Suprapubic skin (tissue), 4 donors: ENCODE data around the gene PTPRM. TPM values are rescaled to one million over a fixed set of nuclear protein-coding genes. Genes with fewer than 3 reads are reported as not detected.

Source experiments
- DNase-seq, 2 donors: peaks; one replicate each; pipeline ENCODE4 v3.0.0-alpha.2; 2019; ENCODE audit warnings: low spot score in 2 of 2
- H3K27ac ChIP-seq: fragments of 200-600 bp; sonication (generic); one replicate; pipeline ENCODE4 v1.5.1; 2019
- H3K27me3 ChIP-seq: fragments of 200-600 bp; sonication (generic); one replicate; pipeline ENCODE4 v1.5.1; 2019
- H3K36me3 ChIP-seq: fragments of 200-600 bp; sonication (generic); one replicate; pipeline ENCODE4 v1.5.1; 2019
- H3K4me1 ChIP-seq: fragments of 200-600 bp; sonication (generic); one replicate; pipeline ENCODE4 v1.5.1; 2019
- H3K4me3 ChIP-seq: fragments of 200-600 bp; sonication (generic); one replicate; pipeline ENCODE4 v1.5.1; 2019; ENCODE audit warnings: mild to moderate bottlenecking
- H3K9me3 ChIP-seq: fragments of 200-600 bp; sonication (generic); one replicate; pipeline ENCODE4 v1.5.1; 2019
- EP300 ChIP-seq: sonication (generic); formaldehyde crosslinking; IDR thresholded peaks from one replicate; pipeline ENCODE4 v1.6.1; 2017; ENCODE audit warnings: antibody characterized with exemption
- POLR2A ChIP-seq, 2 donors: fragments of 450-650 bp; IDR thresholded peaks; one replicate each; pipeline ENCODE4 v1.6.1; 2017; ENCODE audit warnings: antibody characterized with exemption in 2 of 2, mild to moderate bottlenecking in 2 of 2, moderate library complexity in 2 of 2
- POLR2AphosphoS5 ChIP-seq, 3 donors: sonication (generic); formaldehyde crosslinking; IDR thresholded peaks; one replicate each; pipeline ENCODE4 v1.6.1; 2017; ENCODE audit warnings: antibody characterized with exemption in 3 of 3
- WGBS: methylation state at CpG from one replicate; pipeline ENCODE4 v1.1.5; 2018; 5-methylcytosine and 5-hydroxymethylcytosine counted together
- total RNA-seq, 4 donors: library from RNA; depleted of rRNA; stranded (reverse); fragments of >200 nt; gene quantifications; one replicate each; pipeline ENCODE4 v1.1.0, GENCODE V29; 2016
- TF ChIP-seq, protein P1 (sequence below), 2 donors: fragments of 200-600 bp in 1 of 2; fragments of 450-650 bp in 1 of 2; sonication (generic) in 1 of 2; IDR thresholded peaks; one replicate each; pipeline ENCODE4 v1.5.1; 2016 to 2019; ENCODE audit warnings: antibody characterized with exemption in 2 of 2, mild to moderate bottlenecking in 1 of 2, moderate library complexity in 1 of 2

The PTPRM gene
- total RNA-seq, 4 donors from 2014 or later: 19.8 to 73.7 (median 40.0) TPM

DNA sequence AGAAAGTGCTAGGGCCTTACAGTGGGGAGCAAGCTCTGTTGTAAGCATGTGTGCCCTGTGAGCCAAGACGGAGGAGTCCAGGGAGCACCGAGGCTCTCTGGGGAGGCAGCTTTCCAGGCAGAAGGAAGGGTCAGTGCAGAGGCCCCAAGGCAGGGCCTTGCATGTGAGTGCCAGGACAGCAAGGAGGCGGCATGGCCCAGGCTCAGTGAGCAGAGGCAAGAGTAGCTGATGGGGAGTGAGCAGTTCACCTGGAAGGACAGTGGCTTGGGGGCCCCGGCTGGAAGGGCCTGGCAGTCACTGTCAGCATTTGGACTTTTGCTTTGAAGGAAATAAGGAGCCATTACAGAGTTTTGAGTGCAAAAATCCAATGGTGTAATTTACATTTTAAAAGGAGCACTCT lies 818.3 kb downstream of the PTPRM start:
- no peak overlapping the region for H3K4me3 ChIP-seq
- peaks cover 16% of the 10 kb centered on the region for H3K36me3 ChIP-seq
- no peaks in the 10 kb centered on the region for H3K4me1 ChIP-seq
- no peak for DNase-seq
- 100% methylated on average over 4 of the region's 4 CpGs for WGBS
- no peak for TF ChIP-seq EP300
- TF ChIP-seq POLR2A (IDR thresholded peaks at IDR 0.05): no peak
- TF ChIP-seq, protein P1, sequence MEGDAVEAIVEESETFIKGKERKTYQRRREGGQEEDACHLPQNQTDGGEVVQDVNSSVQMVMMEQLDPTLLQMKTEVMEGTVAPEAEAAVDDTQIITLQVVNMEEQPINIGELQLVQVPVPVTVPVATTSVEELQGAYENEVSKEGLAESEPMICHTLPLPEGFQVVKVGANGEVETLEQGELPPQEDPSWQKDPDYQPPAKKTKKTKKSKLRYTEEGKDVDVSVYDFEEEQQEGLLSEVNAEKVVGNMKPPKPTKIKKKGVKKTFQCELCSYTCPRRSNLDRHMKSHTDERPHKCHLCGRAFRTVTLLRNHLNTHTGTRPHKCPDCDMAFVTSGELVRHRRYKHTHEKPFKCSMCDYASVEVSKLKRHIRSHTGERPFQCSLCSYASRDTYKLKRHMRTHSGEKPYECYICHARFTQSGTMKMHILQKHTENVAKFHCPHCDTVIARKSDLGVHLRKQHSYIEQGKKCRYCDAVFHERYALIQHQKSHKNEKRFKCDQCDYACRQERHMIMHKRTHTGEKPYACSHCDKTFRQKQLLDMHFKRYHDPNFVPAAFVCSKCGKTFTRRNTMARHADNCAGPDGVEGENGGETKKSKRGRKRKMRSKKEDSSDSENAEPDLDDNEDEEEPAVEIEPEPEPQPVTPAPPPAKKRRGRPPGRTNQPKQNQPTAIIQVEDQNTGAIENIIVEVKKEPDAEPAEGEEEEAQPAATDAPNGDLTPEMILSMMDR (IDR thresholded peaks at IDR 0.05): no peak
- TF ChIP-seq POLR2AphosphoS5 (IDR thresholded peaks at IDR 0.05): no peak
- no peaks in the 10 kb centered on the region for H3K9me3 ChIP-seq
- no peaks in the 10 kb centered on the region for H3K27me3 ChIP-seq
- H3K27ac ChIP-seq: no peak overlapping the region

DNA sequence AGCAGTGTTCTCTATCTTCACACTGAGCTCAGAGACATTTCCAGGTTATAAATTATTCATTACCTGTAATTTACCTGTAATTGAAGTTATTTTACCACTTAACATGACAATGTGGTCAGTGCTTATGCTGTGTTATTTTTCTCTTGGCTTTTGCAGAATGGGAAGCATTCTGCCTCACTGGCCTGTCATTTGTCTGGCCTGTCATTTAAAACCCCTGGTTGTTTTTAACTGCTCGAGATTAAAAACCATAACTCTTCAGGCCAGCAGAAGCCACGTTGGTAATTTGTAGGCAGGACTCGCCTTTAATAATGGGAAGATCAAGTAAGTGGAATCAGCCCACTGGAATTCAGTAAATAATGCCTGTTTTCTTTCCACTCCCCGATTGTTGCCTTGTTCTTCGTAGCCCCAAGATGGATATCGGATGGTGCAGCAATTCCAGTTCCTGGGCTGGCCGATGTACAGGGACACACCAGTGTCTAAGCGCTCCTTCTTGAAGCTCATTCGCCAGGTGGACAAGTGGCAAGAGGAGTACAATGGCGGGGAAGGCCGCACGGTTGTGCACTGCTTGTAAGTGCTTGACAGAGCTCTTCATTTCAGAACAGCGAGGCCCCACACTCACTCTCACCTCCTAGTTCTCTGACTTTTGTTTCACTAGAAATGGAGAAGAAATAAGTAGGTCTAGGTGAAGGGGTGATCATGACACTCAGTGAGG lies 819.7 kb downstream of the PTPRM start:
- no peaks in the 10 kb centered on the region for H3K27me3 ChIP-seq
- no peak overlapping the region for H3K4me3 ChIP-seq
- H3K36me3 ChIP-seq: peaks cover 12% of the 10 kb centered on the region
- WGBS: 86% methylated on average over 13 of the region's 13 CpGs
- H3K9me3 ChIP-seq: no peaks in the 10 kb centered on the region
- H3K4me1 ChIP-seq: no peaks in the 10 kb centered on the region
- no peak overlapping the region for H3K27ac ChIP-seq
- TF ChIP-seq POLR2A (IDR thresholded peaks at IDR 0.05) (no peak), POLR2AphosphoS5 (IDR thresholded peaks at IDR 0.05) (no peak), EP300 (no peak)
- TF ChIP-seq, protein P1 (IDR thresholded peaks at IDR 0.05): no peak
- no peak for DNase-seq

DNA sequence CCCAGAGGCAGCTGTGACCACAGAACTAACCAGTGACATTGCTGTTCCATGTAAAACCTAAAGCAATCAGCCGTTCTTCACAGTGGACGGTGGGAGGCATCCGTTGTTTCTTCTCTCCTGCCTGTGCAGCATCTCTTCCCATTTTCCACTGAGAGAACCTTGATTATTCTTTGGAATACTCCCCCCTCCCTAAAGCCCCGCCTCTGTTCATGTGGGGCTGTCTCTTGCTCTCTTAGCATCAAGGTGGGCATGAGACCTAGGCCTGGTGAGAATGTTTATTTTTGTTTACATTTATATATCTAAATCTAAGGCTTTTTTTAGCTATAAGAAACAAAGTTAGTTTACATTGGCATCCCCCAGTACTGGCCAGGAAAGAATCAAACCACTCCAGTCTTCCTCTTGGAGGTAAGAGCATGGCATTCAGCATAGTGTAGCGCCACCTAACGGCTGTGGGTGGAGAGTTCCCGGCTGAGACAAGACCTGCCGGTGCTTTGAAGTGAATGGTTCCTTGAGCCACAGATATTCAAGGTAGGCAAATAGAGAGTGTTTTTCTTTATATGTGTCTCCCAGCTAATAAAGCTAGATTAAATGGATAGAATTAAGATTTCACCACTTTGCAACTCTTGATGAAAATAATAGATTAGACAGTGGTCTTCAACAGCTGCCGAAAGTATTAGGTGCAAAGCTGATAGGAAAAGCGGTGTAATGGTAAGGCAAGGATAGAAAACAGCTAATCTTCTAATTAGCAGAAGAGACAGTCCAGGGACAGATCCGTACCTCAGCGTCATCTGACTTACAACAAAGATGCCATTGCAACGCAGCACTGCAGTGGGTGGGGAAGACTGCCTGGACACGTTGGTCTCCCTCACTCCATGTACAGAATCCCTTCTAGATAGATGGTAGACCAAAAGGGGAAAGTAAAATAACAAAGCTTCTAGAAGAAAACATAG lies 822.5 kb downstream of the PTPRM start:
- WGBS: 70% methylated on average over 14 of the region's 14 CpGs
- Histone ChIP-seq H3K27me3 (no peaks in the 10 kb centered on the region), H3K4me3 (no peak overlapping the region), H3K36me3 (peaks cover 8% of the 10 kb centered on the region), H3K27ac (no peak overlapping the region), H3K9me3 (no peaks in the 10 kb centered on the region), H3K4me1 (no peaks in the 10 kb centered on the region)
- TF ChIP-seq, protein P1 (IDR thresholded peaks at IDR 0.05): peak; percentile 34 to 70
- no peak for TF ChIP-seq POLR2A (IDR thresholded peaks at IDR 0.05)
- DNase-seq: no peak

DNA sequence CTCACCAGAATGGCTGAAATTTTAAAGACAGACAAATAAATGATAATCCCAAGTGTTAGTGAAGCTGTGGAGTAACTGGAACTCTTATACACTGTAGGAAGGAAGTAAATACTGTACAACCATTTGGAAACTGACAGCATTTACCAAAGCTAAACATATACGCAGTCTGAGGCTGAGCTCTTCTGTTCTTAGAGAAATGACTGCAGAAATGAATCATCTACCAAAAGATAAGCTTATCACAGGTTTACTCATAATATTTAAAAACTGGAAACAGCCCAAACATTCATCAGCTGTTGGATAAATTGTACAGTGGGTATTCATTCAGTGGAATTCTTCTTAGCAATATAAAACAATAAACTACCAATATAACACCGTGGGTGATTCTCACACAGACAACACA lies 824.0 kb downstream of the PTPRM start:
- H3K27me3 ChIP-seq: no peaks in the 10 kb centered on the region
- TF ChIP-seq, protein P1 (IDR thresholded peaks at IDR 0.05): no peak
- TF ChIP-seq POLR2AphosphoS5 (IDR thresholded peaks at IDR 0.05) (no peak), POLR2A (IDR thresholded peaks at IDR 0.05) (no peak), EP300 (no peak)

DNA sequence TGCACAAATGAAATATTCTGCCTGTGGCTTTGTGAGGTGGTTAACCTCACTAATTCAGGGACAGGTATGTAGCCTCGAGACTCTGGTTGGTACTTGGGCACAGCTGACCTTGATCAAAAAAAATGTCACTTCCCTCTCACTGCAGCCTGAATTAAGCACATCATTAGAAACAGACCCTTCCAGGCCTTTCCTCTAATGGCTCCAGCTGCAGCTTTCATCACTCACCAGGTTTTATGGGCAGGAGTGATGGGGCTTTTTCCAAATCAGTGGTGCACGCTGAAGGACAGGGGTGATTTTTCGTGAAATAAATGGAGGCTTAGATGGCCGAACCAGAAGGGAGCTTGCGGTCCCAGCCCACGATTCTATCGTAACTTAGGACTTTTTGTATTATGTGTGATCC lies 829.1 kb downstream of the PTPRM start:
- WGBS: 99% methylated on average over 7 of the region's 7 CpGs
- Histone ChIP-seq H3K36me3 (no peaks in the 10 kb centered on the region), H3K27ac (no peak overlapping the region), H3K9me3 (no peaks in the 10 kb centered on the region), H3K27me3 (no peaks in the 10 kb centered on the region), H3K4me1 (peaks cover 6% of the 10 kb centered on the region), H3K4me3 (no peak overlapping the region)
- no peak for DNase-seq
- no peak for TF ChIP-seq POLR2A (IDR thresholded peaks at IDR 0.05)
- no peak for TF ChIP-seq POLR2AphosphoS5 (IDR thresholded peaks at IDR 0.05)
- TF ChIP-seq EP300: no peak
- TF ChIP-seq, protein P1 (IDR thresholded peaks at IDR 0.05): no peak

More for the DNA sequence above, 824.0 kb downstream of the PTPRM start:
- no peak overlapping the region for H3K27ac ChIP-seq
- WGBS: 76% methylated on average over 2 of the region's 2 CpGs
- no peaks in the 10 kb centered on the region for H3K4me1 ChIP-seq
- peaks cover 8% of the 10 kb centered on the region for H3K36me3 ChIP-seq
- H3K4me3 ChIP-seq: no peak overlapping the region
- DNase-seq: no peak
- no peaks in the 10 kb centered on the region for H3K9me3 ChIP-seq
